ENCODE results near the gene SLC22A25.

Gene SLC22A25

DNA sequence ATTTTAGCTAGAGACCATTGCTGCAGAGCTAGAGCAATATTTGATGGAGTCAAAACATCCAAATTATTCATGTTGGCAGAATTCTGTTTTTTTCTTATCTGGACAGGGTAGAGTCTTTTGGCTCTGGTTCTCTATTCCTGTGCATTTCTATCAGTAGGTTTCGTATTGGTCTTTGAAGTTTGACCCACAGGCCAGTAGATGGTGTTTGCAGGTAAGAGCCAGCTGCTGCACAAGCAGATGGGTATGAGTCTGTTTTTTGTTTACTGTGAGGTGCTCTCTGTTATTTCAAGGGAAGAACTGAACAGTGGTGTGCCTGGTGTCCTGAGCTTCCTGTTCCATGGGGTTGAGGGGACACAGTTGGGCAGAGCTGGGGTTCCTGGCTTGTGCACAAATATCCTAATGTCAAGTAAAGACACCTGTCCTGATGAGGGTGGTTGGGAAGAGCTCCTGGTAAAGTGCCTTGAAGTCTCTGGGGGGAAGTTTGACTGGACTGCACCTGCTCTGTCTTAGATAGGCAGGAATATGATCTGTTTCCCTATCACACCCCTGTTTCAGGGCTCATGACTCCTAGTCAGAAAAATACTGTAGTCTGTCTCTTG lies 34.0 kb upstream of the SLC22A25 start:
- Histone ChIP-seq H3K4me1 (no peaks in the 10 kb centered on the region), H3K27ac (no peak overlapping the region), H3K9ac (no peak overlapping the region), H3K4me3 (ENCODE audit: low read depth, low read length) (no peak overlapping the region), H2AFZ (no peak overlapping the region), H3K4me2 (ENCODE audit: low read length) (no peak overlapping the region), H3K9me3 (ENCODE audit: control insufficient read depth, low read length) (no peaks in the 10 kb centered on the region), H3K36me3 (ENCODE audit: control insufficient read depth, insufficient read depth, low read length) (no peaks in the 10 kb centered on the region), H3K79me2 (no peaks in the 10 kb centered on the region), H3K27me3 (ENCODE audit: control insufficient read depth, insufficient read depth, low read length) (no peaks in the 10 kb centered on the region)
- TF ChIP-seq, protein P1, sequence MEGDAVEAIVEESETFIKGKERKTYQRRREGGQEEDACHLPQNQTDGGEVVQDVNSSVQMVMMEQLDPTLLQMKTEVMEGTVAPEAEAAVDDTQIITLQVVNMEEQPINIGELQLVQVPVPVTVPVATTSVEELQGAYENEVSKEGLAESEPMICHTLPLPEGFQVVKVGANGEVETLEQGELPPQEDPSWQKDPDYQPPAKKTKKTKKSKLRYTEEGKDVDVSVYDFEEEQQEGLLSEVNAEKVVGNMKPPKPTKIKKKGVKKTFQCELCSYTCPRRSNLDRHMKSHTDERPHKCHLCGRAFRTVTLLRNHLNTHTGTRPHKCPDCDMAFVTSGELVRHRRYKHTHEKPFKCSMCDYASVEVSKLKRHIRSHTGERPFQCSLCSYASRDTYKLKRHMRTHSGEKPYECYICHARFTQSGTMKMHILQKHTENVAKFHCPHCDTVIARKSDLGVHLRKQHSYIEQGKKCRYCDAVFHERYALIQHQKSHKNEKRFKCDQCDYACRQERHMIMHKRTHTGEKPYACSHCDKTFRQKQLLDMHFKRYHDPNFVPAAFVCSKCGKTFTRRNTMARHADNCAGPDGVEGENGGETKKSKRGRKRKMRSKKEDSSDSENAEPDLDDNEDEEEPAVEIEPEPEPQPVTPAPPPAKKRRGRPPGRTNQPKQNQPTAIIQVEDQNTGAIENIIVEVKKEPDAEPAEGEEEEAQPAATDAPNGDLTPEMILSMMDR (IDR thresholded peaks at IDR 0.05) = no peak

DNA sequence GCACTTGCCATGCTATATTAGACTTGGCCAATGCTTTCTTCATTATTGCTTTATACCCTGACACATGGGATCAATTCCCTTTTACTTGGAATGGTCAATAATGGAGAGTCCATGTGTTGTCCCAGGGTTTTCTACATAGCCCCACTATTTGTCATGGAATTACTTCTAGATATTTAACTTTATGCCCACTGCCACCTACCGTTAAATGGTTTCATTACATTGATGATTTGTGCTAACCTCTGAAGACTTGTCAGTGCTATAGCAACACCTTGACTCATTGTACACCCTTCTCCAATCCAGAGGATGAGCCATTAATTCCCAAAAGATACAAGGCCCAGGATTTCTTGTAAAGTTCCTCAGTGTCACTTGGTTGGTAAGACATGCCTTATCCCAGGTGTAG lies 31.4 kb upstream of the SLC22A25 start:
- no peak overlapping the region for H3K27ac ChIP-seq
- no peak overlapping the region for H3K9ac ChIP-seq
- no peaks in the 10 kb centered on the region for H3K27me3 ChIP-seq (ENCODE audit: control insufficient read depth, insufficient read depth, low read length)
- no peak overlapping the region for H2AFZ ChIP-seq
- TF ChIP-seq, protein P1 (IDR thresholded peaks at IDR 0.05) = no peak
- no peak overlapping the region for H3K4me3 ChIP-seq (ENCODE audit: low read depth, low read length)
- H3K9me3 ChIP-seq (ENCODE audit: control insufficient read depth, low read length) = no peaks in the 10 kb centered on the region
- no peak overlapping the region for H3K4me2 ChIP-seq (ENCODE audit: low read length)
- no peaks in the 10 kb centered on the region for H3K79me2 ChIP-seq
- no peaks in the 10 kb centered on the region for H3K36me3 ChIP-seq (ENCODE audit: control insufficient read depth, insufficient read depth, low read length)
- no peaks in the 10 kb centered on the region for H3K4me1 ChIP-seq

DNA sequence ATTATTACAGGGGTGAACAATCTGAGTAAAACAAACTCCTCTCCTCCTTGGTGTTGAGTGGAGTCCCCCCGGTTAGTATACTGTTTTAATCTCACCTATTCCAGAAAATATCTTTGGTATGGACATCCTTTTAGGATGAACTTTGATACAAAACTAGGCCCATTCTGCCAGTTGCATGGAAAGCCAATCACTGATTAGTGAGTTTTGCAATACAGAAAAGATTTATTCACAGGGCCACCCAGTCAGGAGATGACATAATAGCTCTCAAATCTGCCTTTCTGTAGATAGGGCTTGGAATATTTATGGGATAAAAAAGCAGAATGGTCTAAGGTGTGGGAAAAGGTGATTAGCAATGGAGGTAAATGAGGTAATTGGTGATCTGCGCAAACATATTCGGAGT lies 30.3 kb upstream of the SLC22A25 start:
- no peak overlapping the region for H3K4me3 ChIP-seq (ENCODE audit: low read depth, low read length)
- H3K36me3 ChIP-seq (ENCODE audit: control insufficient read depth, insufficient read depth, low read length) = no peaks in the 10 kb centered on the region
- H2AFZ ChIP-seq = no peak overlapping the region
- no peaks in the 10 kb centered on the region for H3K79me2 ChIP-seq
- no peak overlapping the region for H3K9ac ChIP-seq
- TF ChIP-seq, protein P1 (IDR thresholded peaks at IDR 0.05) = no peak
- no peaks in the 10 kb centered on the region for H3K4me1 ChIP-seq
- H3K4me2 ChIP-seq (ENCODE audit: low read length) = no peak overlapping the region
- no peaks in the 10 kb centered on the region for H3K9me3 ChIP-seq (ENCODE audit: control insufficient read depth, low read length)
- no peaks in the 10 kb centered on the region for H3K27me3 ChIP-seq (ENCODE audit: control insufficient read depth, insufficient read depth, low read length)
- no peak overlapping the region for H3K27ac ChIP-seq

DNA sequence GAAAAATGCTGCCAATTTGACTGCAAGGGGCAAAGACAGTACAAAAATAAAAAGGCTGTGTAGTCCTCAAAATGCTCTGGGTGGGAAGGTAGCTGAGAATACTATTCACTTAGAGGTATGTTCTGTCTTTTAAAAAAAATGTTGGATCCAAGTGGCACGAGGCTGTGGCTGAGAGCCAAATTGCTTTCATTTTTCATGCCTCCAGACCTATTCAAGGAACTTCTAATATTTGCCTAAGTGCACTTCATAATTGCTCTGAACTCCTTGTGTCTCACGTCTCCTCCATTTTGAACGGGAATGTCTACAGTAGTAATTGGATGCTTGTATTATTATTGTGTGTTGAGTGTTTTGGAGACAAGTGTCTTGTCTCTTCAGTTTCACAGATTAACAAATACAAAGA lies 19.1 kb upstream of the SLC22A25 start:
- no peaks in the 10 kb centered on the region for H3K27me3 ChIP-seq (ENCODE audit: control insufficient read depth, insufficient read depth, low read length)
- H2AFZ ChIP-seq = no peak overlapping the region
- H3K36me3 ChIP-seq (ENCODE audit: control insufficient read depth, insufficient read depth, low read length) = no peaks in the 10 kb centered on the region
- H3K4me2 ChIP-seq (ENCODE audit: low read length) = no peak overlapping the region
- no peak overlapping the region for H3K4me3 ChIP-seq (ENCODE audit: low read depth, low read length)
- H3K9ac ChIP-seq = no peak overlapping the region
- no peaks in the 10 kb centered on the region for H3K79me2 ChIP-seq
- no peaks in the 10 kb centered on the region for H3K9me3 ChIP-seq (ENCODE audit: control insufficient read depth, low read length)
- no peak overlapping the region for H3K27ac ChIP-seq
- no peaks in the 10 kb centered on the region for H3K4me1 ChIP-seq
- TF ChIP-seq, protein P1 (IDR thresholded peaks at IDR 0.05) = no peak

DNA sequence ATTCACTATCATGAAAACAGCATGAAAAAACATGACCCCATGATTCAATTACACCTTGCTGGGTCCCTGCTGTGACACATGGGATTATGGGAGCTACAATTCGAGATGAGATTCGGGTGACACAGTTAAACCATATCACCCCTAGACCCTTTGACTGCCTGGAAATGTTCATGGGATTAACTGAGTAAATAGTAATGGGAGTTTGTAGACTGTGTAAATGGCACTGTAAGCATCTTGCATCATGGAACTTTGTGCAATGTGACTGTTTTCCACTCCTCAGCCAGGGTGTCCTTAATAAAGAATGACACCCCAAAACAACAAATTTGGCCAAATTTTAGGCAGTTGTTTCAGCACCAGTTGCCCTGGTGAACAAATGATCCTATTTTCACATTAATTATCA lies 7.9 kb upstream of the SLC22A25 start:
- Histone ChIP-seq H3K4me1 (no peaks in the 10 kb centered on the region), H3K4me3 (ENCODE audit: low read depth, low read length) (no peak overlapping the region), H3K9ac (no peak overlapping the region), H3K36me3 (ENCODE audit: control insufficient read depth, insufficient read depth, low read length) (no peaks in the 10 kb centered on the region), H3K9me3 (ENCODE audit: control insufficient read depth, low read length) (no peaks in the 10 kb centered on the region), H3K27ac (no peak overlapping the region), H2AFZ (no peak overlapping the region), H3K4me2 (ENCODE audit: low read length) (no peak overlapping the region), H3K27me3 (ENCODE audit: control insufficient read depth, insufficient read depth, low read length) (no peaks in the 10 kb centered on the region), H3K79me2 (no peaks in the 10 kb centered on the region)
- TF ChIP-seq, protein P1 (IDR thresholded peaks at IDR 0.05) = no peak

Measured in parathyroid adenoma (tissue), 2 donors.